PC-3 (cell line): Measurements from ENCODE around the gene R3HDM2.
A peak's percentile ranks its signal among the peaks of the same experiment; 100 is the strongest.

Experiments
- CTCF ChIP-seq: fragments of 300-600 bp; sonication (generic); conservative IDR thresholded peaks from 2 replicates; pipeline ENCODE4 v1.5.1; 2017; ENCODE audit warnings: antibody characterized with exemption, low read depth, mild to moderate bottlenecking, low read length
- EZH2 ChIP-seq: fragments of 300-600 bp; sonication (generic); IDR thresholded peaks from one replicate; pipeline ENCODE4 v1.6.1; 2017; ENCODE audit warnings: antibody characterized with exemption, mild to moderate bottlenecking, low read length; ENCODE audit not compliant: unreplicated experiment
- EZH2phosphoT487 ChIP-seq: fragments of 300-600 bp; sonication (generic); IDR thresholded peaks from 2 replicates; pipeline ENCODE4 v1.6.1; 2018; ENCODE audit warnings: mild to moderate bottlenecking, antibody characterized with exemption, low read length, borderline replicate concordance

- TF ChIP-seq CTCF (0 out of 2 replicates have a peak, but pooled peaks have one; percentile 12), EZH2phosphoT487 (no peak), EZH2 (no peak)
These were observed 205.7 kb downstream of the R3HDM2 start for GRCh38 chr12:57224973-57225679.
